Vagina (tissue), 2 donors: ENCODE data around the gene BMPR1B.

Source experiments
- CTCF ChIP-seq, 3 experiments: fragments of 450-650 bp in 2 of 3; fragments of 200-600 bp in 1 of 3; sonication (generic) in 1 of 3; IDR thresholded peaks; one replicate each; pipeline ENCODE4 v1.5.1; 2017 to 2019; ENCODE audit warnings: antibody characterized with exemption in 3 of 3, mild to moderate bottlenecking in 2 of 3, moderate library complexity in 2 of 3
- POLR2A ChIP-seq, 2 donors: fragments of 450-650 bp; IDR thresholded peaks; one replicate each; pipeline ENCODE4 v1.6.1; 2017; ENCODE audit warnings: antibody characterized with exemption in 2 of 2, mild to moderate bottlenecking in 2 of 2, moderate library complexity in 2 of 2
- POLR2AphosphoS5 ChIP-seq, 2 donors: sonication (generic); formaldehyde crosslinking; IDR thresholded peaks; one replicate each; pipeline ENCODE4 v1.9.0; 2017; ENCODE audit warnings: antibody characterized with exemption in 2 of 2, mild to moderate bottlenecking in 2 of 2, low read depth in 1 of 2; ENCODE audit not compliant: insufficient read depth in 1 of 2

DNA sequence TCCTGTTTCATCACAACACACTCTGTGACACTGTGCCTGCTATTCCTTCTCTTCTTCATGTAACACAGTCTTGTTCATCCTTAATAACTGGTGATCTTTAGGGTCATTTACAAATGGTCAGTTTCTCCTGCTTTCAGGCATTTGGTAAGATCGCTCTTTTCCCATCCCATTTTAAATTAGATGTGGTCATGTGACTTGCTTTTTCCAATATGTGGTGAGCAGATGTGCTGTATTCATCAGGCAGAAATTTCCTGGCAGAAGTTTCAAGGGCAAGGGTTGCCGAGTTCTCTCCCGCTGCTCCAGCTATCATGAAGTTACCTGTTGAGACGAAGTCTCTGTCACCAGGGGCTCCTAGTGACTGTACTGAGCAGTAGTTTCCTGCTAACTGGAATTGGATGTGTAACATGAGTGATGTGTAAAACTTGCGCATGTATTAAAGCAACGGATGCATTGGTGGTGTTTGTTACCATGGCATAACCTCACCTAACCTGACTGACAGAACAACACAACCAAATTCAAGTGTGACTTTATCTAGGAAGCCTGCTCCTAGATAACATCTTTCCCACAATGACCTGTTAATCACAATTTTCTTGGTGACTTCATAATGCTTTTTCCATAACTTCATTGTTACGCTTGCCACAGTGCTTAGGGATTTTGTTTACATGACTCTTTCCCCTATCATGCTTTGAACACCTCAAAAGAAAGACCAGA, 29.5 kb upstream of the BMPR1B start:
- TF ChIP-seq POLR2A (IDR thresholded peaks at IDR 0.05) (no peak), CTCF (IDR thresholded peaks at IDR 0.05) (no peak), POLR2AphosphoS5 (IDR thresholded peaks at IDR 0.05; ENCODE audit: insufficient read depth in 1 of 2, low read depth in 1 of 2) (no peak)
